ENCODE results near the gene STUB1.

Gene STUB1

GRCh38 chr16:652454-653305 is 27.5 kb upstream of the STUB1 start:
- peaks cover 72% of the 10 kb centered on the region for H3K36me3 ChIP-seq (ENCODE audit: insufficient read depth, insufficient read length, low read length)
- H3K27me3 ChIP-seq (ENCODE audit: insufficient read depth, insufficient read length): no peaks in the 10 kb centered on the region
- H3K9me3 ChIP-seq (ENCODE audit: insufficient read depth, low read length): no peaks in the 10 kb centered on the region
- DNase-seq (ENCODE audit: low read depth, low spot score): no peak
- H3K9ac ChIP-seq (ENCODE audit: insufficient read length, low read depth): no peak overlapping the region
- peaks cover 11% of the 10 kb centered on the region for H3K4me1 ChIP-seq (ENCODE audit: insufficient read depth, insufficient read length)
- TF ChIP-seq ZNF274 (IDR thresholded peaks at IDR 0.05; ENCODE audit: low read depth, low read length): no peak
- TF ChIP-seq YY1 (IDR thresholded peaks at IDR 0.05; ENCODE audit: insufficient read depth, insufficient read length): no peak
- no peak for TF ChIP-seq SUZ12 (IDR thresholded peaks at IDR 0.05; ENCODE audit: extremely low read depth, insufficient read depth, insufficient read length)
- H3K4me3 ChIP-seq (ENCODE audit: insufficient read length, low read depth): no peak overlapping the region

- Histone ChIP-seq H3K4me3 (ENCODE audit: insufficient read length, low read depth) (no peak overlapping the region), H3K4me1 (ENCODE audit: insufficient read depth, insufficient read length) (peaks cover 11% of the 10 kb centered on the region), H3K9ac (ENCODE audit: insufficient read length, low read depth) (no peak overlapping the region), H3K27me3 (ENCODE audit: insufficient read depth, insufficient read length) (no peaks in the 10 kb centered on the region), H3K9me3 (ENCODE audit: insufficient read depth, low read length) (no peaks in the 10 kb centered on the region), H3K36me3 (ENCODE audit: insufficient read depth, insufficient read length, low read length) (peaks cover 85% of the 10 kb centered on the region)
- DNase-seq (ENCODE audit: low read depth, low spot score): no peak
- no peak for TF ChIP-seq SUZ12 (IDR thresholded peaks at IDR 0.05; ENCODE audit: extremely low read depth, insufficient read depth, insufficient read length)
- no peak for TF ChIP-seq ZNF274 (IDR thresholded peaks at IDR 0.05; ENCODE audit: low read depth, low read length)
- no peak for TF ChIP-seq YY1 (IDR thresholded peaks at IDR 0.05; ENCODE audit: insufficient read depth, insufficient read length)
Observed at GRCh38 chr16:654034-654433, 26.2 kb upstream of the STUB1 start.

GRCh38 chr16:657487-657886 is 22.7 kb upstream of the STUB1 start:
- Histone ChIP-seq H3K9me3 (ENCODE audit: insufficient read depth, low read length) (no peaks in the 10 kb centered on the region), H3K36me3 (ENCODE audit: insufficient read depth, insufficient read length, low read length) (peaks cover 89% of the 10 kb centered on the region), H3K27me3 (ENCODE audit: insufficient read depth, insufficient read length) (no peaks in the 10 kb centered on the region), H3K4me3 (ENCODE audit: insufficient read length, low read depth) (no peak overlapping the region), H3K4me1 (ENCODE audit: insufficient read depth, insufficient read length) (peaks cover 19% of the 10 kb centered on the region), H3K9ac (ENCODE audit: insufficient read length, low read depth) (no peak overlapping the region)
- no peak for TF ChIP-seq YY1 (IDR thresholded peaks at IDR 0.05; ENCODE audit: insufficient read depth, insufficient read length)
- no peak for TF ChIP-seq SUZ12 (IDR thresholded peaks at IDR 0.05; ENCODE audit: extremely low read depth, insufficient read depth, insufficient read length)
- TF ChIP-seq ZNF274 (IDR thresholded peaks at IDR 0.05; ENCODE audit: low read depth, low read length): no peak
- DNase-seq (ENCODE audit: low read depth, low spot score): no peak

GRCh38 chr16:658679-659571 is 21.3 kb upstream of the STUB1 start:
- Histone ChIP-seq H3K4me3 (ENCODE audit: insufficient read length, low read depth) (no peak overlapping the region), H3K36me3 (ENCODE audit: insufficient read depth, insufficient read length, low read length) (peaks cover 88% of the 10 kb centered on the region), H3K9me3 (ENCODE audit: insufficient read depth, low read length) (no peaks in the 10 kb centered on the region), H3K9ac (ENCODE audit: insufficient read length, low read depth) (peak overlapping the region; percentile 17), H3K4me1 (ENCODE audit: insufficient read depth, insufficient read length) (peaks cover 16% of the 10 kb centered on the region), H3K27me3 (ENCODE audit: insufficient read depth, insufficient read length) (no peaks in the 10 kb centered on the region)
- no peak for DNase-seq (ENCODE audit: low read depth, low spot score)
- no peak for TF ChIP-seq YY1 (IDR thresholded peaks at IDR 0.05; ENCODE audit: insufficient read depth, insufficient read length)
- no peak for TF ChIP-seq SUZ12 (IDR thresholded peaks at IDR 0.05; ENCODE audit: extremely low read depth, insufficient read depth, insufficient read length)
- no peak for TF ChIP-seq ZNF274 (IDR thresholded peaks at IDR 0.05; ENCODE audit: low read depth, low read length)

GRCh38 chr16:659618-660017 is 20.6 kb upstream of the STUB1 start:
- no peaks in the 10 kb centered on the region for H3K9me3 ChIP-seq (ENCODE audit: insufficient read depth, low read length)
- H3K27me3 ChIP-seq (ENCODE audit: insufficient read depth, insufficient read length): no peaks in the 10 kb centered on the region
- H3K4me3 ChIP-seq (ENCODE audit: insufficient read length, low read depth): no peak overlapping the region
- H3K36me3 ChIP-seq (ENCODE audit: insufficient read depth, insufficient read length, low read length): peaks cover 90% of the 10 kb centered on the region
- no peak overlapping the region for H3K9ac ChIP-seq (ENCODE audit: insufficient read length, low read depth)
- TF ChIP-seq YY1 (IDR thresholded peaks at IDR 0.05; ENCODE audit: insufficient read depth, insufficient read length) (no peak), SUZ12 (IDR thresholded peaks at IDR 0.05; ENCODE audit: extremely low read depth, insufficient read depth, insufficient read length) (no peak), ZNF274 (IDR thresholded peaks at IDR 0.05; ENCODE audit: low read depth, low read length) (no peak)
- peaks cover 16% of the 10 kb centered on the region for H3K4me1 ChIP-seq (ENCODE audit: insufficient read depth, insufficient read length)
- DNase-seq (ENCODE audit: low read depth, low spot score): no peak

GRCh38 chr16:660132-660458 is 20.1 kb upstream of the STUB1 start:
- Histone ChIP-seq H3K36me3 (ENCODE audit: insufficient read depth, insufficient read length, low read length) (peaks cover 87% of the 10 kb centered on the region), H3K9me3 (ENCODE audit: insufficient read depth, low read length) (no peaks in the 10 kb centered on the region), H3K4me3 (ENCODE audit: insufficient read length, low read depth) (no peak overlapping the region), H3K4me1 (ENCODE audit: insufficient read depth, insufficient read length) (peaks cover 16% of the 10 kb centered on the region), H3K27me3 (ENCODE audit: insufficient read depth, insufficient read length) (no peaks in the 10 kb centered on the region), H3K9ac (ENCODE audit: insufficient read length, low read depth) (no peak overlapping the region)
- DNase-seq (ENCODE audit: low read depth, low spot score): no peak
- TF ChIP-seq YY1 (IDR thresholded peaks at IDR 0.05; ENCODE audit: insufficient read depth, insufficient read length): no peak
- no peak for TF ChIP-seq SUZ12 (IDR thresholded peaks at IDR 0.05; ENCODE audit: extremely low read depth, insufficient read depth, insufficient read length)
- TF ChIP-seq ZNF274 (IDR thresholded peaks at IDR 0.05; ENCODE audit: low read depth, low read length): no peak

Measured in NT2/D1 (cell line).